WI38 (cell line): Measurements from ENCODE around the gene ITGB2.

Experiments
- H3K4me3 ChIP-seq: 2 replicates; pipeline ENCODE4 v1.5.1; 2011; ENCODE audit warnings: low read depth, mild to moderate bottlenecking, control low read depth, low read length
- CTCF ChIP-seq: IDR thresholded peaks from 2 replicates; pipeline ENCODE4 v1.5.1; 2012; ENCODE audit warnings: low read depth, mild to moderate bottlenecking, control low read depth, low read length

ITGB2 gene

DNA sequence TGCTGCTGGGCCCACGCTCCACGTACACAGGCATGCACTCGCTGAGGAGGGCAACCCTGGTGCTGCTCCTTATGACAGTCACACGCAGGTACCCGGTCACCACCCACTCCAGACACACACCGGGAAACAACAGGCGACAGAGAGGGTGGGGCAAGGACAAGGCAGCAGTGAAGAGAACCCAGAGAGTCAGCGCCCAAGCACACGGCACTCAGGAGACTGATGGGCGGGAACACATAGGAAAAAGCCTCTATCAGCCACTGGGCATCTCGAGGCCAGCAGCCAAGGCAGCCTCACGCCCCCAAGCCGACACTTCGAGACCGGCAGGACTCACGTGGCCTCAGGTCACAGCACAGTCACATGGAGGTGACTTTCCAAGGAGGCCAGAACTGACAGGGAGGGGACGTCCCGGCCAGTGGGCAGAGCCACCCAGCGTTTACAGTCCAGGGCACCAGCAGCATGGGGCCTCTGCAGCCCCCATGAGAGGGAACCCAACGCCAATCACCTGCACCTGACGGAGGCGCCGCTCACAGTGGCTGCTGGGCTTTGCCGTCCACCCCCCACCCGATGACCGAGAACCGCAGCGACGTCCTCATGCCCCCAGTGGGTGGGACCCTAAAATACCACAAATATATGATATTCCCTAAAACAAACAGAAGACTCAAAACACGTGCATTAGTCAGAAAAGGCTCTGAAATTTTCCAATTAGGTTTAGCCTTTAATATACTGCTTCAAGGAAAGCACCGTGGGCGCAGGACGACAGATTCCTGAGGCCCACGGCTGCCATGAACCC, 66.9 kb downstream of the ITGB2 start:
- TF ChIP-seq CTCF: no peak
- no peak overlapping the region for H3K4me3 ChIP-seq

DNA sequence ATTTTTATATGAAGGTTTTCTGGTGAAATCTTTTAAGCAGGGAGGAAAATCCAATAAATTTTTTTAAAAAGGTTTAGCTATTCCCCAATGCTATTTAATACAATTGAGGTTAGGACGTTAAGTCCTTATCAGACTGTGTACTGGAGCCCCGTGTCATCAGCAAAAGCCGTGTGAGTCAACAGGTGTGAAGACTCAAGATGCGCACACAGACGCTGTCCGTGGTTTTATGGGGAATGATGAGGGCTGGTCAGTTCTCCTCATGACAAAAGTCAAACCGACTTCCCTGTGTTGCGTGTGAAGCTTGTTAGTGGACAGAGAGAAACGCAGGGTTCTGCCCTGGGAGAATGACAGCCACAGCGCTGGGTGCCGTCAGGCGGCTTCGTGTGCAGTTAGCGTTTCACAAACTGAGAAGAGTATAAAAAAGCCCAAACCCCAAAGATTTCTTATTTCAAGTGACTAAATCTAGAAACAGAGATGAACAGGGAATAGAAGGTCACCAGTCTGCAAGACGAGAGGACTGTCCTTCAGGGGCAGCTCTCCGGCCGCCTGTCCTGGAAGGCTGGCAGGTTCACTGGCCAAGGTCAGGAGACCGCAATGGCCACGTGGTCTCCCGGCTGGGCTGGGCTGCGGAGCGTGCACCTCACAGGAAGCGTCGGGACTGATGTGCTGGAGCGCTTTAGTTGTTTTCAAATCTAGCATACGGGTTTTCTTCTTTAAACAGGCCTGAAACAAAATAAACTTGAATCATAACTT, 69.6 kb downstream of the ITGB2 start:
- no peak overlapping the region for H3K4me3 ChIP-seq
- TF ChIP-seq CTCF: no peak

DNA sequence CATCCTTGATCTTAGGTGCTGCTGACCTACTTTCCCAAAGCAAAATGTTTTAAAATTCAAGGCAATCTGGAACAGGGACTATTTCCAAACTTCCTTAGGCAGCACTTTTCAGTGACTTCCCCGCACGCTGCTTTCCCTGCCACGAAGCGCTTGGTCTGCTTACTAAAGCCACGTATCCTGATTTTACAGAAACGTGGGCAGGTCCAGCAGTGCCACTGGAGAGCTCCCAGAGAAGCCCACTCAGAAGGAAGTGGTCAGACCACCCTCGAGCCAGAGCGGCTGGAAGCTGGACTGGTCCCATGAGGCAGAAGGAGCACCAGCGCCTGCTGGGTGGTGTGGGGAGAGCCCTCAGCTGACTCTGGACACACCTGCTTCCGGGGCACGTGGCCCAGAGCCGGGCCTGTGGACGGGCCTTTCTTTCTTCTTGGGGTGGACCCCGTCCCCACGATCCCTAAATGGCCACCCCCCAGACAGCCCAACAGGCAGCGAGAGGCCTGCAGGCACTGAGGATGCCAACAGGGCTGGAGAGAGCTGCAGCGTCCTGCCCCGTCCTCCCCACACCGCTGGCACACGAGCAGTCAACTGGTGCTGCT, 70.4 kb downstream of the ITGB2 start:
- TF ChIP-seq CTCF: no peak
- H3K4me3 ChIP-seq: no peak overlapping the region

DNA sequence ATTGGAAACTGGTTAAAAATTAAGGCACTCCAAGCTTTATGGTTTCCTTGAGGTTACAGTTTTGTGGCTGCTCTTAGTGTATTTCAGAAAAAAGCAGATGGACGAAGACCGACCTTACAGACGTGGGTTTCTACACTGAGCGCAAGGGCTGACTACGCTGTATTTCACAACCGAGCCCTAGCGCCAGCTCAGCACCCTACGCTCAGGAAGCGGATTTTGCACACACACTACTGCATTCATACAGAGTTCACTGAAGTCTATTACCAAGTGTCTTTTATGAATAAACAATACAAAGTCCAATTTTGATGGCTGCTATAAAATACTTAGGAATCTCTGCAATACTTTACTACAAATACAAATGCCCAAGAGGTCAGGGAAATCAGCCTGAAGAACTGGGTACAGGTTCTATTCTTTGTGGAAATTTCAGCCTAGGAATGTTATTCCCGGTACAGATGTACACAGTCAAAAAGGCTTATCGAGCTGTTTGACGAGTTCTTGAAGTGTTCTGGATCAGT, 71.0 kb downstream of the ITGB2 start:
- no peak overlapping the region for H3K4me3 ChIP-seq
- no peak for TF ChIP-seq CTCF

GRCh38 chr21:44848821-44849521, 71.7 kb downstream of the ITGB2 start:
- no peak for TF ChIP-seq CTCF
- no peak overlapping the region for H3K4me3 ChIP-seq

- H3K4me3 ChIP-seq: no peak overlapping the region
- no peak for TF ChIP-seq CTCF
Measured at GRCh38 chr21:44847261-44848056, 73.2 kb downstream of the ITGB2 start.
